Motor neuron (in vitro differentiated cells): Measurements from ENCODE around the gene AHSG. TPM values are rescaled to one million over a fixed set of nuclear protein-coding genes. Genes with fewer than 3 reads are reported as not detected.

Source experiments
- ATAC-seq, 8 experiments: fragments of 200-7000 bp; cut with Tn5 transposase; replicated peaks in 6 of 8; 2 replicates each; pipeline ENCODE4 v1.8.0; 2021; ENCODE audit warnings: mild to moderate bottlenecking in 8 of 8, moderate library complexity in 8 of 8
- H3K27ac ChIP-seq, 2 donors: fragments of 250-450 bp; sonication (Bioruptor Pico); 2 replicates each; pipeline ENCODE4 v1.9.0; 2021; ENCODE audit warnings: antibody characterized with exemption in 2 of 2, mild to moderate bottlenecking in 2 of 2, moderate library complexity in 1 of 2
- H3K4me1 ChIP-seq, 2 donors: fragments of 250-450 bp; sonication (Bioruptor Pico); replicated peaks in 1 of 2; 2 replicates each; pipeline ENCODE4 v1.6.1; 2021; ENCODE audit warnings: antibody characterized with exemption in 2 of 2, mild to moderate bottlenecking in 2 of 2, moderate library complexity in 1 of 2
- H3K4me3 ChIP-seq, 5 donors: fragments of 250-450 bp; sonication (Bioruptor Pico); 2 replicates each; pipeline ENCODE4 v1.9.0; 2021; ENCODE audit warnings: antibody characterized with exemption in 5 of 5, mild to moderate bottlenecking in 5 of 5, moderate library complexity in 4 of 5
- WGBS, 10 experiments: fragments of 450-650 bp; shearing (Covaris generic); methylation state at CpG; one replicate each; pipeline ENCODE4 v1.0.0; 2022; 5-methylcytosine and 5-hydroxymethylcytosine counted together
- in situ Hi-C, 9 experiments: fragments of 400-800 bp; cut with MboI; loops; one replicate each; pipeline ENCODE4 v1.15.0; 2021; ENCODE audit warnings: low sequenced_read_pairs in 9 of 9, low pct_unique_long_range_greater_than_20kb in 2 of 9; ENCODE audit not compliant: unreplicated experiment in 9 of 9
- total RNA-seq, 8 experiments: library from RNA; unstranded; fragments of 300-600 nt; gene quantifications; 2 replicates each; pipeline versions ENCODE4 v1.2.3 to v1.2.4, GENCODE V29; 2022

Gene AHSG
- total RNA-seq, 8 experiments from 2014 or later, result 0.11 to 0.81 (median 0.25) TPM; not detected in 4

DNA sequence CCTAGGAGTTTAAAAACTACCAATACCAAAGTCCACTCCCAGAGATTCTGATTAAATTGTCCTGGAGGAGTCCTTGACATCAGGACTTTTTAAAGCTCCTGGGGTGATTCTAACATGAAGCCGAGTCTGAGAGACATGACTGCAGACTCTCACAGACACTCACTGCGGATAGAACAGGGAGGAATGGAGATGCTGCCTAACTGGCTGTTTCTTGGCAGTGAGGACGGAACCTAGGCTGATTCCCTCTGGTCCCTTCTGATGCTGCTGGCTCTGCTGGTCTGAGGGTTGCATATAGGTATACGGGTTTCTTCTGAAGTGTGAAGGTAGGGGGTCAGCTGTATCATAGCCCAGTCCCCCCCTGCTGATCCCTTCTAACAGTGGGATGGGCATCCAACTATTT is 51.6 kb downstream of the AHSG start:
- Histone ChIP-seq H3K4me3 (no peak overlapping the region), H3K27ac (no peak overlapping the region), H3K4me1 (peaks cover 4 to 11% of the 10 kb centered on the region in 2 donors)
- in situ Hi-C loops, result no loop called here
- no peak for ATAC-seq
- WGBS, 10 experiments, result 0 to 100% (median 50%) methylated on average over 1 to 4 of the region's 4 CpGs; no CpG with 5 or more reads in 5 of the 10 experiments

DNA sequence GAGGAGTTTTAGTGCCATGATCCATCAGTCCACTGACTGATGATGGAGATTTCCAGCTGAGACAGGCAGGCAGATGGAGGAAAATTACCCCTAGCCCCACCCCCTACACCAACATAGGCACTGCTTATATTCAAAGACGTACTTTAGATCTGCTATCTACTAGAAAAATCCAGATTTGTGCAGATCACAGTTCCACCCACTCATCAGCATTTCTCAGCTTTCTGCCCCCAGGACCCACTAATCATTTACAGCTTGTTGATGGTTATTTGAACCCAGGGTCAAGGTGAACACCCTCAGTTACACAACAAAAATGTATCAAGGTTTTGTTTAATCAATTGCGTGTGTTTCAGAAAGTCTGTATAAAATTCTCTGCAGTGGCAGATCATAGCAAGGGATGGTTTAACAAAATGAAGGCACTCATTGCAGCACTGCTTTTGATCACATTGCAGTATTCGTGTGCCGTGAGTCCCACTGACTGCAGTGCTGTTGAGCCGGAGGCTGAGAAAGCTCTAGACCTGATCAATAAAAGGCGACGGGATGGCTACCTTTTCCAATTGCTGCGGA is 52.8 kb downstream of the AHSG start, which contains the start of gene HRG:
HRG (plus strand) TSS at position 390 of the 564 bp plus-strand sequence; CDS start at position 408, 18 bp downstream.
- in situ Hi-C loops, result no loop called here
- Histone ChIP-seq H3K27ac (peak within 1 kb of the TSS in 1 of 2 donors; percentile 18), H3K4me3 (no peak within 1 kb of the TSS), H3K4me1 (peaks cover 4 to 11% of the 10 kb centered on the region in 2 donors)
- ATAC-seq, result peak in 5 of 8 experiments; percentile 19 to 91 (median 83)
- WGBS, 10 experiments, result 20 to 86% (median 65%) methylated on average over 1 to 8 of the region's 8 CpGs; no CpG with 5 or more reads in 1 of the 10 experiments

DNA sequence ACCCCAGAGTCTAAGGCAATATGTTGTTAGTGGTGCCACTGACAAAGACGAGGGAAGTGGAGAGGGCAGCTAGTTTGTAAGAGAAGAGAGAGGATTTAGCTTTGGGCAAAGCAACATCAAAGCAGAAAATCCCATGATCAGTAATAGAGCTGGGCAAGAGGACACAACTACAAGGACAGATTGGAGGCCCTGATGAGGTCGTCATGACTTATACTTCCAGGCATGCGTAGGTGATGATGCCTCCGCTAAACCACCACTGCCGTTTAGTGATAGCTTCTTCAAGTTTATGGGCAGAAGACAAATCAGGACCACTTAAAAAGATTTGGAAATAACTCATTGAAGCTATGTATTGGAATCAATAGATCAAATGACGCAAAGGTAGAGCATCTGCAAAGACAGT is 55.6 kb downstream of the AHSG start:
- 6 to 100% (median 60%) methylated on average over 1 to 5 of the region's 6 CpGs; no CpG with 5 or more reads in 2 of the 10 experiments for WGBS, 10 experiments
- H3K4me3 ChIP-seq, result no peak overlapping the region
- ATAC-seq, result no peak
- in situ Hi-C loops, result no loop called here
- peaks cover 4 to 11% of the 10 kb centered on the region in 2 donors for H3K4me1 ChIP-seq
- no peak overlapping the region for H3K27ac ChIP-seq

DNA sequence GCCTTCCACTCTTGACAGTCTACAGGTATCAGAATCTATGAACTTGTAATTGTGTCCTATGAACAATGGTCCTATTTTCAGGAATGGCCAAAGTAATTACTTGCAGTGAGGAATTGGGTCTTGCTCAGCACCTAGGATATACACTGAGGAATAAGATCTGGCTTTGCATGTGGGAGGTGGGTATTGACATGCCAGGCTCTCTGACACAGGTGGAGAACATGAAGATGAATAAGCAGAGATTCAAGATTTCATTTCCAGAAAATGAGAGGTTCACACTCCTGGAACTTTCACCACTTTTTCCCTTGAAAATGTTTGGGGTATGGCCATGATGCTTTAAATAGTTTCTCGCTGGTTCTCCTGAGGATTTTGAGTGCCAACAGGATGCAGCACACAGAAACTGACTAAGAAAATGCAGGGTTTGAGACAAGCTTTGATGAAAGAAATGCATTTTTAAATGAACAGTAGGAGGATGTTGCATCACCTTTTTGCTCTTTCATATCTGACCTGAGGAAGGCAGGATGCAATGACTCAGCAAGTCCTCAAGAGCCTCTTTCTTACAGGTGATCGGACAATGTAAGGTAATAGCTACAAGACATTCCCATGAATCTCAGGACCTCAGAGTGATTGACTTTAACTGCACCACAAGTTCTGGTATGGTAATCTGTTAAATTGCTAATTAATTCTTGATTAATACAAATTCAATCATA is 56.7 kb downstream of the AHSG start:
- Histone ChIP-seq H3K4me3 (no peak overlapping the region), H3K27ac (no peak overlapping the region), H3K4me1 (peaks cover 4 to 11% of the 10 kb centered on the region in 2 donors)
- ATAC-seq, result no peak
- 20 to 100% (median 78%) methylated on average over 1 to 2 of the region's 2 CpGs; no CpG with 5 or more reads in 1 of the 10 experiments for WGBS, 10 experiments
- in situ Hi-C loops, result no loop called here

DNA sequence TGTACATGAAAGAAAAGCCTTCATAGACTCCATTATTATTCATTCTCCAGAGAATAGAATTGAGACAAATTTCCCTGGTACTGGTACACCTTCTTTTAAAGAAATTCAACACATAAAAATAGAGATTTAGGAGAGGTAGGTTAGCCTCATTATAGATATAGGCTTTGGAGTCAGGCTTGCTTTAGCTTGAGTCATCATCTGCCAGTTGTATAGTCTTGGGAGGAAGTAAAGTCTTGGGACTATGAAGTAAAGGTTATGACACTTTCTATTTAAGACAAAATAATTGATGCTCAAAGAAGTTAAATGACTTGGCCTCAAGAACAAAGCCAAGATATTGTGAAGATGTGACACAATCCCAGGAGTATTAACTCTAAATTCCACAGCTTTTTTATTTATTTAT is 57.3 kb downstream of the AHSG start:
- no peak for ATAC-seq
- in situ Hi-C loops, result no loop called here
- Histone ChIP-seq H3K4me1 (peaks cover under 1 to 8% of the 10 kb centered on the region in 2 donors), H3K4me3 (no peak overlapping the region), H3K27ac (no peak overlapping the region)

Other genes starting within 250 kb of the AHSG start
- 1 to 10 TPM; 1.2 to 4.9 (median 2.9) TPM for gene CRYGS, start 68.7 kb upstream of the AHSG start, total RNA-seq
- 10 to 100 TPM in 6 of 8 experiments, 1 to 10 TPM in 2; 8.4 to 16.6 (median 12.6) TPM for gene TBCCD1, start 45.7 kb upstream of the AHSG start, total RNA-seq
- 10 to 100 TPM; 45.3 to 94.0 (median 72.5) TPM for gene DNAJB11, start 42.3 kb upstream of the AHSG start, total RNA-seq
- 1 to 10 TPM in 1 of 8 experiments, under 1 TPM in 2, not detected in 5; 0.14 to 1.1 (median 0.14) TPM for gene FETUB, start 27.3 kb downstream of the AHSG start, total RNA-seq
- under 1 TPM in 5 of 8 experiments, not detected in 3; 0.10 to 0.57 (median 0.27) TPM for gene HRG, start 53.0 kb downstream of the AHSG start, total RNA-seq
- under 1 TPM in 5 of 8 experiments, not detected in 3; 0.04 to 0.24 (median 0.10) TPM for gene KNG1, start 104.3 kb downstream of the AHSG start, total RNA-seq
- 100 to 1,000 TPM; 454 to 797 (median 662) TPM for gene EIF4A2, start 170.5 kb downstream of the AHSG start, total RNA-seq
- gene RFC4, start 193.4 kb downstream of the AHSG start, total RNA-seq, result 10 to 100 TPM in 7 of 8 experiments, 1 to 10 TPM in 1; 8.7 to 69.0 (median 36.9) TPM
- gene ADIPOQ, start 229.7 kb downstream of the AHSG start, total RNA-seq, result under 1 TPM in 2 of 8 experiments, not detected in 6; 0.15 to 0.28 TPM